Measurements from ENCODE around the gene MOB2.

MOB2 gene

GRCh38 chr11:1532606-1533341 is 46.2 kb upstream of the MOB2 start:
- Histone ChIP-seq H3K36me3 (ENCODE audit: insufficient read depth) (no peaks in the 10 kb centered on the region), H3K4me2 (no peak overlapping the region), H3K4me1 (ENCODE audit: low read depth, poor library complexity, severe bottlenecking) (no peaks in the 10 kb centered on the region), H3K27me3 (ENCODE audit: insufficient read depth, low read depth) (peaks cover 2% of the 10 kb centered on the region; the same call in 1 of the 2 replicates), H3K9ac (no peak overlapping the region), H4K20me1 (ENCODE audit: insufficient read depth) (no peaks in the 10 kb centered on the region), H3K4me3 (IDR thresholded peaks at IDR 0.05; ENCODE audit: insufficient read depth, low read depth, low read length) (no peak overlapping the region), H2AFZ (ENCODE audit: low read depth) (no peak overlapping the region), H3K79me2 (ENCODE audit: insufficient read depth, low read depth) (no peaks in the 10 kb centered on the region; the same call in 1 of the 2 replicates), H3K27ac (no peak overlapping the region)
- TF ChIP-seq, protein P1, sequence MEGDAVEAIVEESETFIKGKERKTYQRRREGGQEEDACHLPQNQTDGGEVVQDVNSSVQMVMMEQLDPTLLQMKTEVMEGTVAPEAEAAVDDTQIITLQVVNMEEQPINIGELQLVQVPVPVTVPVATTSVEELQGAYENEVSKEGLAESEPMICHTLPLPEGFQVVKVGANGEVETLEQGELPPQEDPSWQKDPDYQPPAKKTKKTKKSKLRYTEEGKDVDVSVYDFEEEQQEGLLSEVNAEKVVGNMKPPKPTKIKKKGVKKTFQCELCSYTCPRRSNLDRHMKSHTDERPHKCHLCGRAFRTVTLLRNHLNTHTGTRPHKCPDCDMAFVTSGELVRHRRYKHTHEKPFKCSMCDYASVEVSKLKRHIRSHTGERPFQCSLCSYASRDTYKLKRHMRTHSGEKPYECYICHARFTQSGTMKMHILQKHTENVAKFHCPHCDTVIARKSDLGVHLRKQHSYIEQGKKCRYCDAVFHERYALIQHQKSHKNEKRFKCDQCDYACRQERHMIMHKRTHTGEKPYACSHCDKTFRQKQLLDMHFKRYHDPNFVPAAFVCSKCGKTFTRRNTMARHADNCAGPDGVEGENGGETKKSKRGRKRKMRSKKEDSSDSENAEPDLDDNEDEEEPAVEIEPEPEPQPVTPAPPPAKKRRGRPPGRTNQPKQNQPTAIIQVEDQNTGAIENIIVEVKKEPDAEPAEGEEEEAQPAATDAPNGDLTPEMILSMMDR (conservative IDR thresholded peaks at IDR 0.05; ENCODE audit: low read depth, low read length) = no peak

- no peak overlapping the region for H3K4me3 ChIP-seq (IDR thresholded peaks at IDR 0.05; ENCODE audit: insufficient read depth, low read depth, low read length)
- no peaks in the 10 kb centered on the region for H4K20me1 ChIP-seq (ENCODE audit: insufficient read depth)
- no peaks in the 10 kb centered on the region for H3K4me1 ChIP-seq (ENCODE audit: low read depth, poor library complexity, severe bottlenecking)
- no peak overlapping the region for H3K9ac ChIP-seq
- H3K79me2 ChIP-seq (ENCODE audit: insufficient read depth, low read depth) = no peaks in the 10 kb centered on the region; the same call in 1 of the 2 replicates
- no peak overlapping the region for H2AFZ ChIP-seq (ENCODE audit: low read depth)
- H3K27me3 ChIP-seq (ENCODE audit: insufficient read depth, low read depth) = no peaks in the 10 kb centered on the region
- no peaks in the 10 kb centered on the region for H3K36me3 ChIP-seq (ENCODE audit: insufficient read depth)
- H3K27ac ChIP-seq = no peak overlapping the region
- no peak overlapping the region for H3K4me2 ChIP-seq
- TF ChIP-seq, protein P1 (conservative IDR thresholded peaks at IDR 0.05; ENCODE audit: low read depth, low read length) = no peak
Measured at GRCh38 chr11:1532014-1532586, 45.5 kb upstream of the MOB2 start.

DNA sequence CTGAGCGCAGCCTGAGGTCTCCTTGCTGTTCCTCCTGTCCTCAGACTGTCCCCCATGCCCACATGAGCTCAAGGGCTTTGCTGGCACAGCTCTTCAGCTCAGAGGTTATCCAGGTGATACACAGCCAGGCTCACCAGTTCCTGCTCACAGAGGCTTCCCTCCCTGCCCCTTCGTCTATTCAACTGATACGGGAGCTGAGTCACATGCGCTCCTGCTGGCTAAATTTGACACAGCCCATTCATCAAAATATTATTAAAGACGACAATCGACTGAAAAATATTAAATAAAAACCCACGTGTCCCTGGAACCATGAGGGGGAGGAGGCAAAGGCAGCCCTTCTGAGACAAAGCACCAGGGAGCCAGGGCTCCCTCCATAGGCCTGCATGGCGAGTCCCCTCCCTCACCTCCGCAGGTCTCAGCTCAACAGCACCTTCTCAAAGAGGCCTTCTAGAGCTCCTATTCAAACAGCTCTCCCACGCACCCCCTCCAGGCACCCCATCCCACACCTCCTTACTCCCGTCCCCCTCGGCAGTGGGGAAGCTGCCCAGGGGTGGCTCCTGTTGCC is 45.0 kb upstream of the MOB2 start:
- Histone ChIP-seq H3K36me3 (ENCODE audit: insufficient read depth) (no peaks in the 10 kb centered on the region), H3K4me3 (IDR thresholded peaks at IDR 0.05; ENCODE audit: insufficient read depth, low read depth, low read length) (no peak overlapping the region), H3K79me2 (ENCODE audit: insufficient read depth, low read depth) (no peaks in the 10 kb centered on the region; the same call in 1 of the 2 replicates), H2AFZ (ENCODE audit: low read depth) (no peak overlapping the region), H3K27ac (no peak overlapping the region), H3K4me2 (no peak overlapping the region), H4K20me1 (ENCODE audit: insufficient read depth) (no peaks in the 10 kb centered on the region), H3K27me3 (ENCODE audit: insufficient read depth, low read depth) (no peaks in the 10 kb centered on the region), H3K9ac (no peak overlapping the region), H3K4me1 (ENCODE audit: low read depth, poor library complexity, severe bottlenecking) (no peaks in the 10 kb centered on the region)
- TF ChIP-seq, protein P1 (conservative IDR thresholded peaks at IDR 0.05; ENCODE audit: low read depth, low read length) = no peak

DNA sequence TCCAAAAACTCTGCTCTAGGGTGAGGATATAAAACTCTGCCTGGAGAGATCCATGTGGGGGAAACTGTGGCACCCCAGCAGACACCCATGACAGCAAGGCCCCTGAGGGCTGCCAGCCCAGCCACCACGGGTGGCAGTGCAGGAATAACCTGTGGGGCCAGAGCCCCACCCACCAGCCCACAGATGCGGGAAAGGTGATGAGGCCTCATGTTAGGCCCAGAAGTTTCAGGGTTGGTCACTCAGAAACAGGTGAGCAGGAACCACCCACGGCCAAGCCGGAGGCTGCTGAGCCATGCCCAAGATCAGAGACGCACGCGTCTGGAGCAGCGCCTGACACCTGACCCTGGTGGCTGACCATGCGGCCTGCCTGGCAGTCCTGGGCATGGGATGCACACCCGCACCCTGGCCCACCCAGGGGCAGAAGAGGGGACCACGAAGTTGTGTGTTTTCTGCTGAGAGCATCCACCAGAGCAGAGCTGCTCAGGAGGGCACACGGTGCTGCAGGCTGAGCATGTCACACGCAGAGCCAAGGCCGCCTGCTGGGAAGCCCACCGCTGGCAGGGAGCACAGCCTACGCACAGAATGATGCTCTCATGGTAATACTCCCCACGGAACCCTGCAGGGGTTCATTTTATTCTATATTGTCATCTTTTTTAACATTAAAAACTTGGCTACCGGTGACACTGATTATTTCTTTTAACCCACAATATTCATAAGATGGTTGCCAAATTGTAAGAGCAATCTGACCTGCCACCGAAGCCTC is 44.3 kb upstream of the MOB2 start:
- TF ChIP-seq, protein P1 (conservative IDR thresholded peaks at IDR 0.05; ENCODE audit: low read depth, low read length) = no peak
- Histone ChIP-seq H3K27me3 (ENCODE audit: insufficient read depth, low read depth) (no peaks in the 10 kb centered on the region), H3K4me1 (ENCODE audit: low read depth, poor library complexity, severe bottlenecking) (no peaks in the 10 kb centered on the region), H3K4me2 (no peak overlapping the region), H3K79me2 (ENCODE audit: insufficient read depth, low read depth) (no peaks in the 10 kb centered on the region; the same call in 1 of the 2 replicates), H3K36me3 (ENCODE audit: insufficient read depth) (no peaks in the 10 kb centered on the region), H3K4me3 (IDR thresholded peaks at IDR 0.05; ENCODE audit: insufficient read depth, low read depth, low read length) (no peak overlapping the region), H4K20me1 (ENCODE audit: insufficient read depth) (no peaks in the 10 kb centered on the region), H3K27ac (no peak overlapping the region), H3K9ac (no peak overlapping the region), H2AFZ (ENCODE audit: low read depth) (no peak overlapping the region)
